DOHH2 (cell line): ENCODE measurements around the gene DDX54.

Experiments
- H3F3A ChIP-seq: fragments of 200-600 bp; sonication (generic), shearing (Covaris generic); 2 replicates; pipeline ENCODE4 v1.6.0; 2016; ENCODE audit warnings: antibody characterized with exemption, mild to moderate bottlenecking; ENCODE audit not compliant: control insufficient read depth, insufficient read depth
- H3K27ac ChIP-seq: fragments of 200-600 bp; sonication (generic); 2 replicates; pipeline ENCODE4 v1.5.1; 2014; ENCODE audit warnings: low read depth, mild to moderate bottlenecking, low read length, moderate library complexity
- H3K27me3 ChIP-seq: fragments of 200-600 bp; sonication (generic); 2 replicates; pipeline ENCODE4 v1.6.1; 2014; ENCODE audit warnings: mild to moderate bottlenecking, low read length, mixed read lengths; ENCODE audit not compliant: control insufficient read depth
- H3K36me3 ChIP-seq: fragments of 200-600 bp; sonication (generic); 2 replicates; pipeline ENCODE4 v1.6.1; 2014; ENCODE audit warnings: mild to moderate bottlenecking, low read length, moderate library complexity, mixed read lengths; ENCODE audit not compliant: control insufficient read depth
- H3K4me1 ChIP-seq: fragments of 200-600 bp; sonication (generic); 2 replicates; pipeline ENCODE4 v1.6.1; 2014; ENCODE audit warnings: mild to moderate bottlenecking, low read length, mixed read lengths; ENCODE audit not compliant: control insufficient read depth
- H3K4me2 ChIP-seq: fragments of 200-600 bp; sonication (generic); 2 replicates; pipeline ENCODE4 v1.6.0; 2014; ENCODE audit warnings: mild to moderate bottlenecking, low read length, moderate library complexity
- H3K4me3 ChIP-seq: fragments of 200-600 bp; sonication (generic); 2 replicates; pipeline ENCODE4 v1.5.1; 2014; ENCODE audit warnings: mild to moderate bottlenecking, low read length, mixed read lengths
- H3K79me2 ChIP-seq: fragments of 200-600 bp; sonication (generic); 2 replicates; pipeline ENCODE4 v1.6.1; 2014; ENCODE audit warnings: mild to moderate bottlenecking, low read length, mixed read lengths; ENCODE audit not compliant: control insufficient read depth
- H3K9me2 ChIP-seq: fragments of 200-600 bp; sonication (generic); replicated peaks from 2 replicates; pipeline ENCODE4 v1.6.1; 2014; ENCODE audit warnings: mild to moderate bottlenecking, low read length, mixed read lengths; ENCODE audit not compliant: control insufficient read depth
- H3K9me3 ChIP-seq: fragments of 200-600 bp; sonication (generic); 2 replicates; pipeline ENCODE4 v1.6.1; 2014; ENCODE audit warnings: antibody characterized with exemption, low read length, mixed read lengths; ENCODE audit not compliant: control insufficient read depth, insufficient read depth
- H4K20me1 ChIP-seq: fragments of 200-600 bp; sonication (generic); 2 replicates; pipeline ENCODE4 v1.6.0; 2014; ENCODE audit warnings: low read depth, mild to moderate bottlenecking, antibody characterized with exemption, low read length, moderate library complexity; ENCODE audit not compliant: control insufficient read depth, insufficient read depth
- CTCF ChIP-seq: fragments of 200-600 bp; sonication (generic); IDR thresholded peaks from one replicate; pipeline ENCODE4 v1.5.1; 2014; ENCODE audit warnings: antibody characterized with exemption, mild to moderate bottlenecking, low read depth, low read length; ENCODE audit not compliant: poor library complexity, severe bottlenecking
- EZH2phosphoT487 ChIP-seq: fragments of 200-600 bp; sonication (generic); IDR thresholded peaks from 2 replicates; pipeline ENCODE4 v1.6.1; 2017; ENCODE audit warnings: borderline replicate concordance, mild to moderate bottlenecking, antibody characterized with exemption, low read length, moderate library complexity, mixed read lengths

DDX54 gene

GRCh38 chr12:113133666-113134065, 51.6 kb downstream of the DDX54 start:
- Histone ChIP-seq H3K4me1 (peaks cover 78% of the 10 kb centered on the region), H3F3A (peaks cover 9% of the 10 kb centered on the region; the same call in 1 of the 2 replicates), H3K4me3 (peak overlapping the region; percentile 95), H3K4me2 (peak overlapping the region; percentile 94), H3K9me3 (no peaks in the 10 kb centered on the region), H3K9me2 (no peaks in the 10 kb centered on the region), H3K36me3 (peaks cover 11% of the 10 kb centered on the region), H3K79me2 (peaks cover 50% of the 10 kb centered on the region), H3K27me3 (no peaks in the 10 kb centered on the region), H3K27ac (no peak overlapping the region), H4K20me1 (0 out of 2 replicates have a peak, but pooled peaks cover 3% of the 10 kb centered on the region)
- TF ChIP-seq CTCF = no peak
- no peak for TF ChIP-seq EZH2phosphoT487

DNA sequence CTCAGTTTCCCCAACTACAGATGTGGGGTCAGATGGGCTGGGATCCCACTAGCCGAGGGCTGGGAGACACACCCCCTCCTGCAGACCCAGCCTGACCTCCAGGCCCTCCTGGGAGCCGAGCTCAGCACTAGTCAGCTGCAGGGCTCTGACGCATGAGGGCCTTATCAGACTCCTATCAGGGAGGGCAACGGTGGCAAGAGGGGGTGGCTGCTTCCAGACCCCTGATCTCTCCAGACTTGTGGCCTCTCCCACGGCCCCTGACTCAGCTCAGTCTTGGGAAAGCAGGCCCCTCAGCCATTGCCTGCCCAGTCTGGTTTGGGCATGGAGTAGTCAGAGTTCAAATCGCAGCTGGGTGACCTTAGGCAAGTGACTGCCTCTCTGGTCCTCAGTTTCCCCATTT, 52.2 kb downstream of the DDX54 start:
- H3K27ac ChIP-seq = no peak overlapping the region
- no peaks in the 10 kb centered on the region for H3K9me2 ChIP-seq
- 0 out of 2 replicates have a peak, but pooled peaks cover 3% of the 10 kb centered on the region for H4K20me1 ChIP-seq
- H3K79me2 ChIP-seq = peaks cover 50% of the 10 kb centered on the region
- H3K4me2 ChIP-seq = peak overlapping the region; percentile 94; the same call in 1 of the 2 replicates
- H3K27me3 ChIP-seq = no peaks in the 10 kb centered on the region
- peaks cover 9% of the 10 kb centered on the region; the same call in 1 of the 2 replicates for H3F3A ChIP-seq
- H3K4me3 ChIP-seq = no peak overlapping the region; the same call in 1 of the 2 replicates
- peaks cover 78% of the 10 kb centered on the region for H3K4me1 ChIP-seq
- H3K9me3 ChIP-seq = no peaks in the 10 kb centered on the region
- no peak for TF ChIP-seq CTCF
- TF ChIP-seq EZH2phosphoT487 = no peak
- peaks cover 14% of the 10 kb centered on the region for H3K36me3 ChIP-seq

DNA sequence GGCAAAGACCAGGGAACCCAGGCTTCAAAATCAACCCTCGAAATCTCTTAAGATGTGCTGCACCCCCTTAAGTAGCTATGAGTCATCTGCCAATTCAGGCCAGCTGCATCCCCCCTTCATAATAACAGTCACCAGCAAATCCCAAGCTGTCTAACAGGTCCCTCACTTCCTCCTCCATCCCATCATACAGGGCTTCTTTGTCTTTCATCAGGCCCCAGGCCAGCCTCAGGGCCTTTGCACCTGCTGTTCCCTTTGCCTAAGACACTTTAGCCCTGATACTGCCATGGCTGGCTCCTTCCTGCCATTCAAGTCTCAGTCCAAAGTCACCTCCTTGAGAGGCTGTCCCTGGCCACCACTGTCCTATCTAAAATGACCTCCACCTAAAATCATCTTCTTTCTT, 53.7 kb downstream of the DDX54 start:
- Histone ChIP-seq H3K36me3 (peaks cover 20% of the 10 kb centered on the region), H4K20me1 (0 out of 2 replicates have a peak, but pooled peaks cover 3% of the 10 kb centered on the region), H3K9me3 (no peaks in the 10 kb centered on the region), H3K4me3 (peak overlapping the region; percentile 21; the same call in 1 of the 2 replicates), H3K4me2 (peak overlapping the region; percentile 35), H3F3A (peaks cover 6% of the 10 kb centered on the region; the same call in 1 of the 2 replicates), H3K4me1 (peaks cover 69% of the 10 kb centered on the region), H3K27ac (no peak overlapping the region), H3K27me3 (no peaks in the 10 kb centered on the region), H3K9me2 (no peaks in the 10 kb centered on the region), H3K79me2 (peaks cover 50% of the 10 kb centered on the region)
- TF ChIP-seq CTCF (no peak), EZH2phosphoT487 (no peak)
